ENCODE results near the gene MEGF8. TPM values are rescaled to one million over a fixed set of nuclear protein-coding genes. Genes with fewer than 3 reads are reported as not detected.

MEGF8 gene
- total RNA-seq, 4 donors from 2014 or later, result 6.4 to 11.1 (median 10.3) TPM

DNA sequence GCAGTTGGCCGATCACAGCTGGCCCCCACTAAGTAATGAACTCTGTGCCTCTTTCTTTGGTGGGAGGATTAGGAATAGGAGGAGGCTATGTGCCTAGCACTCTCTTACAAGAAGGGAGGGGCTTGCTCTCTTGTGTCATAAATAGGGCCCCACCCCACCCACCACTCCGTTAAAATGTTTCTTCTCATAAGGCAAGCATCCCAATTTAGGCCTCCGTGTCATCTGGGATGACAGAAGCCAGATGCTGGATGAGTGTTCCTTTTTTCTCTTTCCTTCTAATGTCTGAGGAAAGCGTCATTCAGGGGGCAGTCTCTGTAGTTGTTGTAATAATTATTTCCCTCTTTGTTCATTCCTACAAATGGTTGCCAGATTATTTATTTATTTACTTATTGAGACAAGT, 101.9 kb downstream of the MEGF8 start, which contains the start of gene LIPE:
Gene LIPE, minus strand, starts transcription at position 76 of the 400 bp plus-strand sequence. CDS start 239 bp downstream, outside the sequence.
- TF ChIP-seq, protein P1, sequence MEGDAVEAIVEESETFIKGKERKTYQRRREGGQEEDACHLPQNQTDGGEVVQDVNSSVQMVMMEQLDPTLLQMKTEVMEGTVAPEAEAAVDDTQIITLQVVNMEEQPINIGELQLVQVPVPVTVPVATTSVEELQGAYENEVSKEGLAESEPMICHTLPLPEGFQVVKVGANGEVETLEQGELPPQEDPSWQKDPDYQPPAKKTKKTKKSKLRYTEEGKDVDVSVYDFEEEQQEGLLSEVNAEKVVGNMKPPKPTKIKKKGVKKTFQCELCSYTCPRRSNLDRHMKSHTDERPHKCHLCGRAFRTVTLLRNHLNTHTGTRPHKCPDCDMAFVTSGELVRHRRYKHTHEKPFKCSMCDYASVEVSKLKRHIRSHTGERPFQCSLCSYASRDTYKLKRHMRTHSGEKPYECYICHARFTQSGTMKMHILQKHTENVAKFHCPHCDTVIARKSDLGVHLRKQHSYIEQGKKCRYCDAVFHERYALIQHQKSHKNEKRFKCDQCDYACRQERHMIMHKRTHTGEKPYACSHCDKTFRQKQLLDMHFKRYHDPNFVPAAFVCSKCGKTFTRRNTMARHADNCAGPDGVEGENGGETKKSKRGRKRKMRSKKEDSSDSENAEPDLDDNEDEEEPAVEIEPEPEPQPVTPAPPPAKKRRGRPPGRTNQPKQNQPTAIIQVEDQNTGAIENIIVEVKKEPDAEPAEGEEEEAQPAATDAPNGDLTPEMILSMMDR (IDR thresholded peaks at IDR 0.05), result no peak
- no peak for TF ChIP-seq POLR2A (IDR thresholded peaks at IDR 0.05)
- no peak within 1 kb of the TSS for H3K4me3 ChIP-seq
- no peak for DNase-seq
- WGBS, 2 donors, result 74 to 81% methylated on average over 4 of the region's 4 CpGs
- no peaks in the 10 kb centered on the region for H3K9me3 ChIP-seq
- H3K4me1 ChIP-seq, result peaks cover 13 to 23% (median 17%) of the 10 kb centered on the region in 3 donors
- H3K36me3 ChIP-seq, result peaks cover 0 to 4% (median 0%) of the 10 kb centered on the region in 3 donors
- no peak within 1 kb of the TSS for H3K27ac ChIP-seq
- intact Hi-C loops (cut with DNase I), result no loop called here
- H3K27me3 ChIP-seq, result peaks cover 0 to 11% (median 0%) of the 10 kb centered on the region in 4 donors

Small RNA genes within 50 kb of the gene (small RNA-seq; reads per million reads assigned to genes)
- gene MIR8077, result 0 reads per million in 4 donors

Other genes starting within 250 kb of the MEGF8 start
- gene ZNF574, start 249.5 kb upstream of the MEGF8 start, total RNA-seq, result 10 to 100 TPM; 13.2 to 24.3 (median 16.2) TPM
- gene POU2F2, start 193.2 kb upstream of the MEGF8 start, total RNA-seq, result under 1 TPM in 3 of 4 donors, not detected in 1; 0.18 to 0.67 (median 0.57) TPM
- 10 to 100 TPM; 23.2 to 30.2 (median 27.8) TPM for gene DEDD2, start 108.0 kb upstream of the MEGF8 start, total RNA-seq
- 1 to 10 TPM; 3.8 to 6.3 (median 4.0) TPM for gene ZNF526, start 105.3 kb upstream of the MEGF8 start, total RNA-seq
- gene GSK3A, start 83.0 kb upstream of the MEGF8 start, total RNA-seq, result 10 to 100 TPM; 15.9 to 29.6 (median 26.5) TPM
- gene ERF, start 70.5 kb upstream of the MEGF8 start, total RNA-seq, result 10 to 100 TPM; 13.3 to 32.5 (median 21.0) TPM
- gene CIC, start 56.4 kb upstream of the MEGF8 start, total RNA-seq, result 10 to 100 TPM; 25.1 to 54.9 (median 27.9) TPM
- gene PRR19, start 23.5 kb upstream of the MEGF8 start, total RNA-seq, result 1 to 10 TPM in 1 of 4 donors, under 1 TPM in 3; 0.75 to 1.0 (median 0.82) TPM
- 10 to 100 TPM; 22.5 to 45.9 (median 30.3) TPM for gene PAFAH1B3, start 23.0 kb upstream of the MEGF8 start, total RNA-seq
- not detected for gene TMEM145, start 12.3 kb upstream of the MEGF8 start, total RNA-seq
- 1,000 to 10,000 TPM in 2 of 4 donors, 100 to 1,000 TPM in 2; 530 to 1,759 (median 921) TPM for gene CNFN, start 64.7 kb downstream of the MEGF8 start, total RNA-seq
- gene LIPE, start 101.8 kb downstream of the MEGF8 start, total RNA-seq, result 10 to 100 TPM in 1 of 4 donors, 1 to 10 TPM in 3; 5.2 to 10.8 (median 7.9) TPM
- gene CXCL17, start 117.3 kb downstream of the MEGF8 start, total RNA-seq, result 10 to 100 TPM; 19.3 to 97.7 (median 33.8) TPM
- gene CEACAM1, start 202.8 kb downstream of the MEGF8 start, total RNA-seq, result 100 to 1,000 TPM in 1 of 4 donors, 10 to 100 TPM in 3; 34.7 to 135 (median 67.3) TPM

Measured in esophagus squamous epithelium (tissue), 5 donors.